NCI-H1436 (cell line): ENCODE results near the gene PTPRU.

Experiments
- DNase-seq: peaks from one replicate; lab custom pipeline; 2025; lab: John Stamatoyannopoulos, UW

The PTPRU gene

DNA sequence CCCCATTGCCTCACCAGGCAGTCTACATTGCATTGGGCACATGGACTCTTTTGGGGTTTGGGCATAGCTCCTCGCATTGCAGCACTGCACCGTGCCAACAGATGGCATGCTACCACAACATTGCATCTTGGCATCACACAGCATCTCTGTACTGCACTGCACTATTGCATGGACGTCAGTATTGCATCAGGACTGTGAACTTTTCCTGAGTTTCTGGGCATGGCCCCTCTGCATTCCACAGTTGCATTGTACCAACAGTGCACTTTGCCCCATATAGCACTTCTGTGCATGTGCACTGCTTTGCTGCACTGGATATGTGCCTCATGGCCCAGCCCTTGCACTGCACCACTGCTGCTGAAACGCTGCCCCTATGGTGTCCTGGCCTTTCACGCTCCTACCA, 9.6 kb downstream of the PTPRU start:
- DNase-seq = peak; percentile 12

DNA sequence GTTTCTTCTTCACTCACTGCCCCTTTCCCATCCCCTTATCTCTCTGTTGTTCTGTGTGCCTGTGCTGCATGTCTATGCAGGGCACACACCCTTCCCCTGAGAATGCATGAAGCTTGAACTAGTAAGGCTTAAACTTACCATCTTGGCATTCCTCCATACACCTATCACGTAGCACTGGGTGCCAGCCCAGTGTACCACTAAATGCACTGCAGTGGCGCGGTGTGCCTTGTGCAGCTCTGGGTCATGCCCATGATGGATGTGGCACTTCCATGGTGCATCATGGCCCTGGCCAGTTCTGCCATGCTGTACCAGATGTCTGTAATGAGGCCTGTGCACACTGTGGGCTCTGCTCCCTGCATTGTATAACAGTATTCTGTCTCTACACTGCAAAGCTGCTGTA, 10.7 kb downstream of the PTPRU start:
- no peak for DNase-seq

DNA sequence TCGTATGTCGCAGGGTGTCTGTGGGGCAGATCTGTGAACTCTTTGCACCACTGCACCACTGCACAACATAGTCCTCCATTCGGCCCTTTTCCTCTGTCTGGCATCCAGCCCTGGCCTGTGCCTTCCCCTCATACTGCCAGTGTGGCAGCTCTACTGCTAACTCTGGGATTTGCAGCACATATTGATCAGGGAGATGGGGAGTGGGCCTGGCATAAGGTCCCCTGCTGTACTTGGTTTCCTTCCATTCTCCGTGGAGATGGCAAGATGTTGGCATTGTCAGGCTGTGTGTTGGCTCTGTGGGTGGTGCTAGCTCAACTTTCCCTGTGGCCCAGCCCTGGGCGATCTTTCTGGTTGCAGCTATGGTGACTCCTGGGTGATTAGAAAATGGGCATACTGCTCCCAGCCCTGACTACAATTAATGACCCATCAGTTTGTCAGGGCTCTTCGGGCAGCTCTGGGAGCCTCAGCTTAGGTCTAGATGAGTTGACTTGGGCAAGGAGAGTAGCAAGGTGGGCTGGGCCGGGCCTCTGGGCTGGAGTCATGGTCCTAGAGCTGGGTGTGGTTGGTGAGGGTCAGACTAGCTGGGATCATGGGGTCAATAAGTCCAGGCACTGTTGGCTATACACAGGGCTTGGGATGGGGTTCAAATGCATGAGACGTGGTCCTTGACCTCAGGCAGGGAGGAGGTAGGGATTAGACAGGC, 11.4 kb downstream of the PTPRU start:
- no peak for DNase-seq

DNA sequence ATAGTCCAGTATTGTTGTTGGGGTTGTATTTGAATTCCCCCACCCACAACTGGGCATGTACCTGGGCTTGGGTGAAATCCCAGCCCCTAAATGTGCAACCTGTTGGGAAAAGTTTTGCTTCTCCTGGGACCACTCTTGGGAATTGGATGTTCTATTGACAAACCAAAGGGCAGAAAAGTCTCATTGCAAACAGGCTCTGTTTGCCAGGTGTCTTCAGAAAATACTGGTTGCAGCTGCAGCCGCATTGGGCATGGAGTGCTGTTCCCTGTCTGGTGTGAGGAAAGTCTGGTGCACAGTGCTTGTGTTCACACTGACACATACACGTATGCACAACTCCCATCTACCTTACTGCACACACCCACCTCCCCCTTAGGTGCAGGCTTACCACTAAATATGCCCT, 12.1 kb downstream of the PTPRU start:
- no peak for DNase-seq

DNA sequence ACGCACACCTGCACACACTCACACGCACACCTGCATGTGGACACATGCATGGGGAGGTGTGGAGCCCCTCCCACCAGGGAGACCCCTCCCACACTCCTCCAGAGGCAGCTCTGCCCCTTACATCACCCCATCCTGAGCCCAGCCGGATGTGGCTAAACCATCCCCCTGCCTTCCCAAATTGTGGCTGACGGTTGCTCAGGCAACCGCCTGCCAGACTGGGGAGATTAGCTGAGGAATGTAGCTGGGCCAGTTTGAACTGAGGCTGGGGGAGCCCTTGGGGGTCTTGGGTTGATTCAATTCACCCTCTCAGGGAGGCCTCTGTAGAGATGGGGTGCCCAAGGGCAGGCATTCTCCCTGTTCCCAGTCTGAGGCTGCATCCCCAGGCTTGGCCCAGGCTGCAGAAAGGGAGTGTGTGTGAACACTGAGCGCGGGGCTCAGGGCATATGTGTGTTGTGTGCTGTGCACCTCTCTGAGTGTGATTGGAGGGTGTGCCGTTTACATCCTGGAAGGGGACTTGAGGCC, 12.9 kb downstream of the PTPRU start:
- DNase-seq = no peak

GRCh38 chr1:29249951-29250581, 13.7 kb downstream of the PTPRU start:
- no peak for DNase-seq

DNA sequence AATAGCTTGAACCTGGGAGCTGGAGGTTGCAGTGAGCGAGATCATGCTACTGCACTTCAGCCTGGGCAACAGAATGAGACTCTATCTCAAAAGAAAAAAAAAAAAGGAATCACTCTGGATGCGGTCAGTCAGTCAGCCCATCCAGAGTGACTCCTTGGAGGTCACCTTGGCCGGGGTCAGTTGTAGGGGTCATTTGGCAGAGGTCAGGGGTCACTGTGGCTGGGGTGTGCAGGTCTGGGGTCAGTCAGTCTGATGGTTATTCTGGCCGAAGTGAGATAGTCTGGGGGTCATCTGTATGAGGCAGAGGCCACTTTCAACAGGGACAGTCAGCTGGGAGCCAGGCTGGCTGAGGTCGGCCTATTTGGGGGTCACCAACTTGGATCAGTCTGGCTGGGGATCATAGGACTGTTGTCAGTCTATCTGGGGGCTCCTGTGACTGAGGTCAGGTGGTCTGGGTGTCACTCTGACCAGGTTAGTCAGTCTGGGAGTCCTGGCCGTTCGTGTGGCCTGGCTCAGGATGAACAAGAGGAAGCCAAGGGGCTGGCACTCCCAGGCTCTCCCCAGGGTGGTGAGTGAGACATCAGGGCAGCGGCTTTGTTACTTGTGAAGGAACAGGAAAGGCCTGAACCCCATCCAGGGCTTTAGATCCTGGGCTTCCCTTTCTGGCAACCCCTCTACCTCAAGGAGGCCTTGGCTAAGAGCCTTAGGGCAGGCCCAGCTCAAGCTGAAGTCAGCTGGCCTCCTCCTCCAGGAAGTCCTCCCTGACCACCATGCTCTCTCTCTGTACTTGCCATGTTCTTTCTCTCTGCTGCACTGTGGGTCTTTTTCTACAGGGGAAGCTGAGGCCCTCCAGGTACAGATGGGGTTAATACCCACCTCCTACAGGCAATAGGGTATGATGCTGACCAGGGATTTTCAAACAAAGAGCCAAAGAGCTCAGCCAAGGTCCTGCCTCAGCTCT, 15.1 kb downstream of the PTPRU start:
- DNase-seq = no peak

GRCh38 chr1:29253180-29253579, 16.9 kb downstream of the PTPRU start:
- DNase-seq = no peak

DNA sequence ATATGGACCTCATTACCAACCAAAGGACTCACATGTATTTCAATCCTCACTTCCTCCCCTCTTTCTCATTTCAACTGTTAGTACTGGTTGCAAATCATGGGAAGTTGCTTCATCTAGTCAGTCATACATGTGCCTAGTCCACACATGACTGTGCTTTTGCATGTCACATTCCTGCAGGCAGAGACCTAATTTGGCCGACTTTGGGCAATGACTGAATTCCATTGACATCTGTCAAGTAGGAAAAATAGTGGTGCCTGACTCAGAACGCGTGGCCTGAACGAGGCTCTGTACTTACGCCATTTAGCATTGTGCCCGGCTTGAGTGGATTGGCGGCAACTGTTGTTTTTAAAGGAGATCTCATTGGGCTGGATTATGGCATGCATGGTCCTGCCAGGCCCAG, 18.0 kb downstream of the PTPRU start:
- no peak for DNase-seq

DNA sequence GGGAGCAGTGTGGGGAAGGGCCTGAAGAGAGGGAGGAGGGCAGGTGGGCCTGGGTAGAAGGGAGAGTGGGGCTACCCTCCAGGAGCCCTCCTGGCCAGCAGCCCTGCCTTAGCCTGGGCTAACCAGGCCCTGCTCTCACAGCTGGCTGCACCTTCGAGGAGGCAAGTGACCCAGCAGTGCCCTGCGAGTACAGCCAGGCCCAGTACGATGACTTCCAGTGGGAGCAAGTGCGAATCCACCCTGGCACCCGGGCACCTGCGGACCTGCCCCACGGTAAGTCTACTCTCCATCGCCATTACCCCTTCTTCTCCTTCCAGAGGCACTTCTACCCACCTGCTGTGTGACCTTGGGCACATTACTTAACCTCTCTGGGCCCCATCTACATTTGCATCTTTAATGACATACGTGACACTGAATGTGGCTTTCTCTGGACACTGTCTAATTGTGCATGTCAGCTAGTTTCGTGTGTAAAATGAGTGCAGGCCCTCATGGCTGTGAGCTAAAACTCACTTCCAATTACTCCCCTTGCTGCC, 18.9 kb downstream of the PTPRU start:
- DNase-seq = no peak

DNA sequence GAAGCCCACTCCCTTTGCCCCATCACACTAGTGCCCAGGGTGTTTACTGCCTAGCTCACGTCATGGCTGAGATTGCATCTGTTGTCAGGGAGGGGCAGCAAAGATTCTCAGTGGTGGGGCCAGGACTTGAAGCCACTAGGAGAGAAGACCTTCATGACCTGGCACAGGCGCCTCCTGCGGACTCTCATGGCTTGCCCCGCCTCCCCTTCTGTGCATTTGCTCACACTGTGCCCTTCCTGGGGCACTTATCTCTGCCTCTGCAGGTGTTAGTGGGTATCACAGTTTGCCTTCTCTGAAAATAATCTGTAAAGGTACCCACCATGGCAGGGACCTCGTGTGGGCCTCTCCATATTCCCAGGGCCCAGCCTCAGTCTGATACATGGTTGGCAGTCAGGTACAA, 20.1 kb downstream of the PTPRU start:
- DNase-seq = no peak

DNA sequence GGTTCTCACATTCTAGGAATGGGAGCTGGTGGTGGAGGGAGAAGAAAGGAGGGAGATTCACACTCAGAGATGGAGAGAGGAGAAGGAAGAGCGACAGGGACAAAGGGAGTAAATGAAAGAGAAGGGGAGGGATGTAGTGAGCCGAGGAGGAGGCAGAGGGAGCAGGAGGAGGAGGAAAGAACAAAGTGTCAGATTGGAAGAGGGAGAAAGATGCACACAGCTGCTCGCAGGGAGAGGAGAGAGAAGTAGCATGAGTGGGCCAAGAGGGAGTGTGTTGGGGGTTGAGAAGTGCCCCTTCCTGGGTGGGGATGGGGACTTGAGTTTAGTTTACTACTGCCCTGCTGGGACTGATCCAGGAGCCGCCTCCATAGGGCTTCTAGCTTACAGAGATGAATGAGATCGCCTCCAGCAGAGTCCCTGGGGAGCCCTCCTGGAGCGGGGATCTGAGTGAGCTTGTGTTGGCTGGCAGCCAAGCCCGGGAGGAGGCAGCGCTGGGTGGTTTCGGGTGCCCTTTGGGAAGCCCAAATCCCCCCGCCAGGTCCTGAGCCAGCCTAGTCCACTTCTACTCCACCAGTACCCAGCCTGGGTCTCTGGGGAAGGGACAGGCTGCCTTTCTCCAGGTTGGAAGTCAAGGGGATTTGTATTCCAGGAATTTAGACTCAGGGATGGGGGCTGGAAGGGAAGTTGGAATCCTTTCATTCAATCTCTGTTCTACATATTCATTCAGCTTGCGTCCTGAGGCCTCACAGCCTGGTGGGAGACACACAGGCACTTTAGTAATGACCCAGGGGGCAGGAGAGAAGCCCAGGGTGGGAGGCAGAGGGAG, 20.9 kb downstream of the PTPRU start:
- peak; percentile 88 for DNase-seq

DNA sequence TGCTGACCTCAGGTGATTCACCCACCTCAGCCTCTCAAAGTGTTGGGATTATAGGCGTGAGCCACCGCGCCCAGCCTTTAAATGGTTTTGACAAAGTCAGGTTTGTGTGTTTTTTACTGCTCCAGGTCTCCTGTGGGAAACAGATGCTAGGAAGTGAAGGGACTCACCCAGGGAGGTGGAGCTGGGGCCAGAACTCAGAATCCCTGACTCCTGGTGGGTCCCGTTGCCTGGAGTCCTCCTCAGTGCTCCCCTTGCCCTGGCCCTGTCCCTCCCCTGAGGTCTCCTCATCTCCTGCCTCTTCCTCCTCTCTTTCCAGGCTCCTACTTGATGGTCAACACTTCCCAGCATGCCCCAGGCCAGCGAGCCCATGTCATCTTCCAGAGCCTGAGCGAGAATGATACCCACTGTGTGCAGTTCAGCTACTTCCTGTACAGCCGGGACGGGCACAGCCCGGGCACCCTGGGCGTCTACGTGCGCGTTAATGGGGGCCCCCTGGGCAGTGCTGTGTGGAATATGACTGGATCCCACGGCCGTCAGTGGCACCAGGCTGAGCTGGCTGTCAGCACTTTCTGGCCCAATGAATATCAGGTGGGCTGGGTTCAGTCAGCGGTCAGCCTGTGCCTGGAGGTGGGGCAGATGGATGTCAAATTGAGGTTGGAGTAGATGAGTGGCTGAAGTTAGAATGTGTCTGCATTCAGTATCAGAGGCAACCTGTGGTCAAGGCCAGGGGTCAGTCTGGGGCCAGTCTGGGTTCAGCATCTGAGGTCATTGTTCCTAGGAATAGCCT, 22.1 kb downstream of the PTPRU start:
- no peak for DNase-seq

DNA sequence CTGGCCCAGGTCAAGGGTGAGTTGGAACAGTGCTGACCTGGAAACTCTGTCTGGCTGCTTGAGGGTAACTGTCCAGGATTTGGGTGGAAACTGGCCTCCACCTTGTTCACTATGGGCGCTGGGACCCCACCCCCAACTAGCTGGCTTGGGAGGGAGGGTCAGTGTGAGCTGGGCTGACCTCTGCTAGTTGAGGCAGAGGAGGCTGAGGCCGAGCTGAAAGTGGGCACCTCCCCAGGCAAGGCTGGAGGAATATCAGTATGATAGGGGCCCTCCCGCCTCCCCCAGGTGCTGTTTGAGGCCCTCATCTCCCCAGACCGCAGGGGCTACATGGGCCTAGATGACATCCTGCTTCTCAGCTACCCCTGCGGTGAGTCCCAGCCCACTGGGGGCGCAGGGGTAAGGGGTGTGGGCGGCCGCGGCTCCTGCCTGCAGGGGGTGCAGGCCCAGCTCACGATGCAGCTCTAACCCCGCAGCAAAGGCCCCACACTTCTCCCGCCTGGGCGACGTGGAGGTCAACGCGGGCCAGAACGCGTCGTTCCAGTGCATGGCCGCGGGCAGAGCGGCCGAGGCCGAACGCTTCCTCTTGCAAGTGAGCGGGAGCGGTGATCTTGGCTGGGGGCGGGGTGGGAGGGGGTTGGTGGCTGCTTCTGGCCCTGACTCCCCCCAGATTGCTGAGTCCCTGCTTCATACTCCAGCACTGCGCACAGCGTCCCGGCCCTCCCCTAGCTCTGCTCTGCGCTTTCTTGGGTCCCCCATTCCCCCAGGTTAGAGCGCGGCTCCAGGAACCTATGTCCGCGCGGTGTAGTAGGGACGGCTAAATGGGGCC, 22.9 kb downstream of the PTPRU start:
- no peak for DNase-seq

DNA sequence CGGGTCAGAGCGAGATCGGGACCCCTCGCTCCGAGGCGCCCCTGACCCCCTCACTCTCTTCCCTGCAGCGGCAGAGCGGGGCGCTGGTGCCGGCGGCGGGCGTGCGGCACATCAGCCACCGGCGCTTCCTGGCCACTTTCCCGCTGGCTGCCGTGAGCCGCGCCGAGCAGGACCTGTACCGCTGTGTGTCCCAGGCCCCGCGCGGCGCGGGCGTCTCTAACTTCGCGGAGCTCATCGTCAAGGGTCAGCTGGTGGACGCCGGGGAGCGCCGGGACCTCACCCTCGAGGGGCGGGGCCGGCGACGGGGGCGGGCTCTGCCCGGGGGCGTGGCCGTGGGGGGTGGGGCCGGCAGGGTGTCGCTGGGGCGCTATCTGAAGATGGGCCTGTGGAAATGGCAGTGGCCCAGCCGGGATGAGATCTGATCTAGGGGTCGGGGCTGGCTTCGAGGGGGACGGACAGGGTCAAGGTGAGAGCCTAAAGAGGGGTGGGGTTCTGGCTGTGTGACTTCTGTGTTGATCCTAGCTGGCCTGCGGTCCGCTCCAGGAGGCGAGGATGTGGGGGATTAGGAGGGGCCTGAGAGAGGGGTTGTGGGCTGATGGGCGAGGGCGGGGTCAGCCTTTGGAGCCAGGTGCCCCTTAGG, 23.6 kb downstream of the PTPRU start:
- DNase-seq = no peak

GRCh38 chr1:29260531-29260930, 24.2 kb downstream of the PTPRU start:
- DNase-seq = no peak

DNA sequence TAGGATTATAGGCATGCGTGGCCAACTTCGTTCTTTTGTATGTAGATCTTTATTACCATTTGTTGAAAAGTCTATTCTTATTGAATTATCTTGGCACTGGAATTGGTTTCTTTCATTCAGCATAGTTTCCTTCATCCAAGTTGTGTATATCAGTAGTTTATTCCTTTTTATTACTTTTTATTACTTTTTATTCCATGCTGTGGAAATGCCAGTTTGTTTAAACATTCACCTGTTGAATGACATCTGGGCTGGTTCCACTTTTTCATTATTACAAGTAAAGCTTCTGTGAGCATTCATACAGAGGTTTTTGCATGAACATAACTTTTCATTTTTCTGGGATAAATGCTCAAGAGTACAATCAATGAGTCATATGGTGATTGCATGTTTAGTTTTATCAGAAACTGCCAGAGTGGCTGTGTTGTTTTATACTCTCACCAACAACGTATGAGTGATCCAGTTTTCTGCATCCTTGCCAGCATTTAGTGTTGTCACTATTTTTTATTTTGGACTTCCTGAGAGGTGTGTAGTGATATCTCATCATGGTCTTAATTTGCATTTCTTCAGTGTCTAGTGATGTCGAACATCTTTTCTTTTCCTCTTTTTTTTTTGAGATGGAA, 28.6 kb downstream of the PTPRU start:
- DNase-seq = no peak

GRCh38 chr1:29266912-29267311, 30.6 kb downstream of the PTPRU start:
- no peak for DNase-seq
